Thymus (tissue), 11 donors: Measurements from ENCODE around the gene MRPS12. TPM values are rescaled to one million over a fixed set of nuclear protein-coding genes. Genes with fewer than 3 reads are reported as not detected.

Experiments
- DNase-seq, 9 donors: peaks; one replicate each; pipeline ENCODE4 v3.0.0-alpha.2; 2013; ENCODE audit warnings: low spot score in 9 of 9, low read depth in 6 of 9, missing footprints in 1 of 9
- H3K27ac ChIP-seq, 2 donors: one replicate each; pipeline ENCODE4 v1.5.1; 2013; ENCODE audit warnings: control low read depth in 1 of 2, low read depth in 1 of 2, low read length in 1 of 2, mild to moderate bottlenecking in 1 of 2, moderate library complexity in 1 of 2
- H3K27me3 ChIP-seq, 2 donors: one replicate each; pipeline ENCODE4 v1.5.1; 2013; ENCODE audit warnings: low read length in 1 of 2; ENCODE audit not compliant: control insufficient read depth in 2 of 2, insufficient read depth in 1 of 2
- H3K36me3 ChIP-seq, 2 donors: one replicate each; pipeline ENCODE4 v1.5.1; 2013; ENCODE audit warnings: low read length in 1 of 2, mild to moderate bottlenecking in 1 of 2, moderate library complexity in 1 of 2; ENCODE audit not compliant: control insufficient read depth in 2 of 2, insufficient read depth in 2 of 2
- H3K4me1 ChIP-seq, 2 donors: one replicate each; pipeline ENCODE4 v1.5.1; 2013; ENCODE audit warnings: low read length in 2 of 2; ENCODE audit not compliant: control insufficient read depth in 2 of 2, insufficient read depth in 2 of 2
- H3K4me3 ChIP-seq, 2 donors: one replicate each; pipeline ENCODE4 v1.5.1; 2013; ENCODE audit warnings: low read length in 2 of 2, control low read depth in 1 of 2, mild to moderate bottlenecking in 1 of 2
- H3K9me3 ChIP-seq, 2 donors: one replicate each; pipeline ENCODE4 v1.5.1; 2013; ENCODE audit warnings: low read length in 1 of 2, mild to moderate bottlenecking in 1 of 2; ENCODE audit not compliant: control insufficient read depth in 2 of 2, insufficient read depth in 1 of 2
- WGBS: extraction: QIAGEN DNeasy Blood & Tissue Kit; methylation state at CpG from one replicate; pipeline ENCODE4 v1.1.7; 2013; 5-methylcytosine and 5-hydroxymethylcytosine counted together
- polyA plus RNA-seq: library from polyadenylated mRNA; stranded (reverse); fragments of 200-250 nt; gene quantifications from one replicate; pipeline ENCODE4 v1.2.3, GENCODE V29; 2013
- total RNA-seq: library from RNA; stranded (reverse); fragments of 120-200 nt; gene quantifications from one replicate; pipeline ENCODE4 v1.2.4, GENCODE V29; 2013
- donor health status: healthy.

Gene MRPS12
- total and polyA plus RNA-seq, 2 donors, result 26.2 to 32.1 TPM

DNA sequence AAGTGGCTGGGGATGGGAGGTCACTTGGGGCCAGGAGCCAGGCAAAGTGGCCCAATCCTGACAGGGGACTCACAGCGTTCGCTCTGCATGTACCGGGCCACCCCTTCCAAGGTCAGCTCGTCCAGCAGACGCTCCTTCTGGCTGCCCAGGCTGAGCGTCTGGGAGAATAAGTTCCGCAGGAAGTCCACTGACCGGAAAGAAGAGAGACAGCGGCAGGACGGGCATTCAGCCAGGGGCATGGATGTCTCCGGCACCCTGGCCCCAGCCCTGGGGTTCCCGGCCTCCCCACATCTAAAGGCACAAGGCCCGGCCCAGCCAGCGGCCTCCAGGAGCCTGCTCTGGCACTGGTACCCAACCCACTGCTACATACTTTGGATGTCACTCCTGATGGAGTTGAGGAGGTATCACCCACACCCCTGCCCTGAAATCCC, 37.4 kb upstream of the MRPS12 start:
- Histone ChIP-seq H3K9me3 (no peaks in the 10 kb centered on the region), H3K27me3 (no peaks in the 10 kb centered on the region), H3K4me3 (no peak overlapping the region), H3K4me1 (peaks cover 3 to 18% of the 10 kb centered on the region in 2 donors), H3K36me3 (peaks cover 18 to 27% of the 10 kb centered on the region in 2 donors), H3K27ac (peak overlapping the region in 1 of 2 donors; percentile 55)
- WGBS, result 92% methylated on average over 14 of the region's 14 CpGs
- DNase-seq, result no peak

- Histone ChIP-seq H3K4me3 (no peak overlapping the region), H3K36me3 (peaks cover 4 to 12% of the 10 kb centered on the region in 2 donors), H3K4me1 (peaks cover 6 to 27% of the 10 kb centered on the region in 2 donors), H3K27me3 (no peaks in the 10 kb centered on the region), H3K27ac (no peak overlapping the region), H3K9me3 (no peaks in the 10 kb centered on the region)
- no peak for DNase-seq
- 48% methylated on average over 9 of the region's 9 CpGs for WGBS
Measured at GRCh38 chr19:38894968-38895367, 35.8 kb upstream of the MRPS12 start.

- DNase-seq, result no peak
- Histone ChIP-seq H3K9me3 (peaks cover 0 to 5% of the 10 kb centered on the region in 2 donors), H3K4me1 (peaks cover 6 to 33% of the 10 kb centered on the region in 2 donors), H3K27me3 (no peaks in the 10 kb centered on the region), H3K27ac (peak overlapping the region; percentile 70), H3K4me3 (peak overlapping the region; percentile 84), H3K36me3 (no peaks in the 10 kb centered on the region)
- 14% methylated on average over 25 of the region's 25 CpGs for WGBS
Measured at GRCh38 chr19:38898788-38899446, 31.8 kb upstream of the MRPS12 start.

- WGBS, result under 1% methylated on average over 64 of the region's 64 CpGs
- H3K36me3 ChIP-seq, result peaks cover 0 to 3% of the 10 kb centered on the region in 2 donors
- peak within 1 kb of the TSS; percentile 84 for H3K4me3 ChIP-seq
- H3K27me3 ChIP-seq, result no peaks in the 10 kb centered on the region
- peaks cover 0 to 5% of the 10 kb centered on the region in 2 donors for H3K9me3 ChIP-seq
- peak; percentile 97 to 100 (median 99) for DNase-seq
- H3K27ac ChIP-seq, result peak within 1 kb of the TSS; percentile 71 to 78
- peaks cover 6 to 31% of the 10 kb centered on the region in 2 donors for H3K4me1 ChIP-seq
Measured at GRCh38 chr19:38899447-38900201, 31.1 kb upstream of the MRPS12 start, which contains the start of the genes NFKBIB and SIRT2. NFKBIB (plus strand) TSS chr19:38899969; CDS start chr19:38900033, 64 bp downstream. SIRT2 (minus strand) TSS chr19:38899618; CDS start chr19:38899521, 97 bp downstream.

DNA sequence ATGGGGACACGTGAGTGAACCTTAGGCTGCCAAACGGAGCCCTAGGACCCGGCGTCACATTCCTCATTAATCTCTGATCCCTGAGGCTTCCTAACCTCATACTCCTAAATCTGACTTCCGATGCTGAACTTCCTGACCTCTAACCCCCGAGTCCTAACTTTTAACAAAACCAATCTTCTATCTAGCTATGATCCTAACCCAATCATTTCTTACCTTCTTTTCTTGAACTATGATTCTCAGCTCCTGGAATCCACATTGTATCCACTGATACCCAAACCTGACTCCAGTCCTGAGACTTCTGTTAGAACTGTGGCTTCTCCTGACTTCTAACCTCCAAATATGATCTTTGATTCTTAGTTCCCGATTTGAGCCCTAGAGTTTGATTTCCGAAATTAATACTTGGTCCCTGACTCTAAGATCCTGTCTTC, 30.5 kb upstream of the MRPS12 start:
- Histone ChIP-seq H3K4me3 (peak overlapping the region; percentile 84), H3K27ac (peak overlapping the region; percentile 71 to 78), H3K36me3 (peaks cover 3 to 9% of the 10 kb centered on the region in 2 donors), H3K4me1 (peaks cover 6 to 25% of the 10 kb centered on the region in 2 donors), H3K9me3 (peaks cover 0 to 5% of the 10 kb centered on the region in 2 donors), H3K27me3 (no peaks in the 10 kb centered on the region)
- WGBS, result 5% methylated on average over 8 of the region's 8 CpGs
- DNase-seq, result no peak

DNA sequence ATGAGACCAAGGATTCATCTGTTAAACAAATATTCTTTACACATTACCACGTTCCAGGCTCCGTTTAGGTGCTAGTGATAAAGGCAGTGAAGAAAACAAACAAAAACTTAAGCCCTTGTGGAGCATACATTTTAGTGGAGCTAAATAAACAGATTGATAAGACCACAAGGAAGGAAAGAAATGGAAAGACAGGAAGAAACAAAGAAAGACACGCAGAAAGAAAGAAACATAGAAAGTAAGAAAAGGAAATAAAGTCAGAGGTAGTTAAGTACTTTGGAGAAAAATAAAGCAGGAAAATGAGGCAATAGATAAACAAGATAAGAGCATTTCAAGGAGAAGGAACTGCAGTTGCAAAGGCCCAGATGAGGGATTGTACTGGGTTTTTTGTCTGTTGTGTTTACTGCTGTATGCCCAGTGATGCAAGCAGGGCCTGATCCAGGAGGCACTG, 30.0 kb upstream of the MRPS12 start:
- peaks cover 8 to 15% of the 10 kb centered on the region in 2 donors for H3K36me3 ChIP-seq
- no peak overlapping the region for H3K27ac ChIP-seq
- no peak for DNase-seq
- H3K4me1 ChIP-seq, result peaks cover 6 to 24% of the 10 kb centered on the region in 2 donors
- 41% methylated on average over 3 of the region's 3 CpGs for WGBS
- H3K27me3 ChIP-seq, result no peaks in the 10 kb centered on the region
- peak overlapping the region in 1 of 2 donors; percentile 84 for H3K4me3 ChIP-seq
- H3K9me3 ChIP-seq, result peaks cover 0 to 5% of the 10 kb centered on the region in 2 donors

DNA sequence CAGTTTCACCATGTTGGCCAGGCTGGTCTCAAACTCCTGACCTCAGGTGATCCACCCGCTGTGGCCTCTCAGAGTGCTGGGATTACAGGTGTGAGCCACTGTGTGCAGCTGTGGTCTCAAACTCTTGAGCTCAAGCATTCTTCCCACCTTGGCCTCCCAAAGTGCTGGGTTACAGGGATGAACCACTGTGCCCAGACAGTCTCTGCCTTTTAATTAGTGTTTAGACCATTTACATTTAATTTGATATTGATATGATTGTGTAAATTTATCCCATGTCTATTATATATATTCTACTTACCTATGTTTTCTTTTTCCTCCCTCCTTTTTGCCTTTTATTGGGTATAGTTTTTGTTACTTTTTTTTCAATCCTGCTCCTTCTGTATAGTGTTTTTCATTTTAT, 29.1 kb upstream of the MRPS12 start:
- 98% methylated on average over 1 of the region's 1 CpG for WGBS
- peaks cover 6 to 24% of the 10 kb centered on the region in 2 donors for H3K4me1 ChIP-seq

DNA sequence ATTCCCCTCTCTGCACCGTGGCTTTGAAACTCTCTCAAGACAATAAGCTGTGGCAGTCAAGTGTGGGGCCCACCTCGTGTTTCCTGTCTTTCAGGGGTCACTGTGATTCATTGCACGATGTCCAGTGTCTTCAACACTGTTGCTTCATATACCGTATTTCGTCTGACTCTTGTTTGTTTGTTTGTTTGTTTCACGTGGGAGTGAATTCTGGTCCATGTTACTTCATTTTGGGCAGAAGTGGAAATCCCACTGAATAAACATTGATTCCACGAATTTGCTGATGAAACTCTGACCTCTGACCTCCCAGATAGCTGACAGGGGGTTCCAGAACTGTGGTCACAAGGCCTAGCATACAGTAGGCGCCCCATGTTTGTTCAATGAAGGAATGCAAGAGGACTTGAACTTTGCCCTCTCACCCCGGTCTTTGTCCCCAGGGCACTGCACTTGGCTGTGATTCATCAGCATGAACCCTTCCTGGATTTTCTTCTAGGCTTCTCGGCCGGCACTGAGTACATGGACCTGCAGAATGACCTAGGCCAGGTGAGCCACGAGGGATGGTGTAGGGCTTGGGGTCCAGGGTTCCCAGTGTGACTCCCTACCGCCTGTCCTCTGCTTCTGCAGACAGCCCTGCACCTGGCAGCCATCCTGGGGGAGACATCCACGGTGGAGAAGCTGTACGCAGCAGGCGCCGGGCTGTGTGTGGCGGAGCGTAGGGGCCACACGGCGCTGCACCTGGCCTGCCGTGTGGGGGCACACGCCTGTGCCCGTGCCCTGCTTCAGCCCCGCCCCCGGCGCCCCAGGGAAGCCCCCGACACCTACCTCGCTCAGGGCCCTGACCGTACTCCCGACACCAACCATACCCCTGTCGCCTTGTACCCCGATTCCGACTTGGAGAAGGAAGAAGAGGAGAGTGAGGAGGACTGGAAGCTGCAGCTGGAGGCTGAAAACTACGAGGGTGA, 25.9 kb upstream of the MRPS12 start:
- no peak overlapping the region for H3K4me3 ChIP-seq
- H3K4me1 ChIP-seq, result peaks cover 0 to 9% of the 10 kb centered on the region in 2 donors
- peaks cover 22 to 36% of the 10 kb centered on the region in 2 donors for H3K36me3 ChIP-seq
- no peak overlapping the region for H3K27ac ChIP-seq
- no peak for DNase-seq
- H3K27me3 ChIP-seq, result no peaks in the 10 kb centered on the region
- 97% methylated on average over 35 of the region's 35 CpGs for WGBS
- peaks cover 0 to 5% of the 10 kb centered on the region in 2 donors for H3K9me3 ChIP-seq

More for the DNA sequence above, 29.1 kb upstream of the MRPS12 start:
- Histone ChIP-seq H3K36me3 (peaks cover 10 to 19% of the 10 kb centered on the region in 2 donors), H3K9me3 (peaks cover 0 to 5% of the 10 kb centered on the region in 2 donors), H3K27me3 (no peaks in the 10 kb centered on the region), H3K27ac (no peak overlapping the region), H3K4me3 (no peak overlapping the region)
- no peak for DNase-seq
